Mucosa of descending colon (tissue), 3 donors: Measurements from ENCODE around the gene TAF3. TPM values are rescaled to one million over a fixed set of nuclear protein-coding genes. Genes with fewer than 3 reads are reported as not detected.

Experiments
- ATAC-seq: fragments of 200-7000 bp; cut with Tn5 transposase; one replicate; pipeline ENCODE4 v1.9.1; 2020; ENCODE audit warnings: mild to moderate bottlenecking, moderate library complexity
- DNase-seq, 3 donors: peaks; one replicate each; pipeline ENCODE4 v3.0.0-alpha.2; 2020
- H3K36me3 ChIP-seq: fragments of 200-600 bp; one replicate; pipeline ENCODE4 v1.8.0; 2021; ENCODE audit warnings: low read depth, mild to moderate bottlenecking
- H3K4me1 ChIP-seq: fragments of 200-600 bp; one replicate; pipeline ENCODE4 v1.8.0; 2021; ENCODE audit warnings: low read depth, mild to moderate bottlenecking
- H3K4me3 ChIP-seq: fragments of 200-600 bp; one replicate; pipeline ENCODE4 v1.8.0; 2021; ENCODE audit warnings: mild to moderate bottlenecking
- H3K9me3 ChIP-seq: fragments of 200-600 bp; one replicate; pipeline ENCODE4 v1.8.0; 2021; ENCODE audit warnings: mild to moderate bottlenecking
- CTCF ChIP-seq: fragments of 200-600 bp; IDR thresholded peaks from one replicate; pipeline ENCODE4 v1.8.0; 2022; ENCODE audit warnings: antibody characterized with exemption, mild to moderate bottlenecking
- intact Hi-C, 2 donors: fragments of 100-400 bp; cut with DNase I in 1 of 2; cut with micrococcal nuclease in 1 of 2; formaldehyde crosslinking; loops; one replicate each; pipeline versions ENCODE4 v1.11.0 to v1.11.1; 2022; cut with DNase I, micrococcal nuclease
- total RNA-seq, 3 donors: library from RNA; stranded (reverse); fragmentation: NEBNext Ultra II Directional in 2 of 3; extraction: Animal tissue kit (Norgen Biotek cat#: 25700) in 2 of 3; gene quantifications; one replicate each; pipeline versions ENCODE4 v1.2.1 to v1.2.4, GENCODE V29; 2021 to 2023
- donor health status: DM: no; HTN: no; CAD: no; lungs with moderate emphysema.
- donor health status: DM: no; HTN: no; CAD: no.
- donor health status: DM: no; HTN: yes; CAD: no.

The TAF3 gene
- total RNA-seq, 3 donors from 2014 or later, result 5.5 to 17.2 (median 6.0) TPM

GRCh38 chr10:7876541-7877127, 58.3 kb downstream of the TAF3 start:
- no peaks in the 10 kb centered on the region for H3K4me1 ChIP-seq
- no peak for DNase-seq
- H3K9me3 ChIP-seq, result no peaks in the 10 kb centered on the region
- no peak overlapping the region for H3K4me3 ChIP-seq
- intact Hi-C loops, result loop anchor here in 1 of 2 donors (10.0 kb wide), 1 partner anchor 1328 kb away; no protein-coding TSS in a partner anchor
- no peaks in the 10 kb centered on the region for H3K36me3 ChIP-seq
- TF ChIP-seq CTCF, result no peak
- ATAC-seq, result no peak

- ATAC-seq, result no peak
- intact Hi-C loops, result no loop called here
- no peak for TF ChIP-seq CTCF
- no peak overlapping the region for H3K4me3 ChIP-seq
- DNase-seq, result no peak
- no peaks in the 10 kb centered on the region for H3K9me3 ChIP-seq
- H3K4me1 ChIP-seq, result no peaks in the 10 kb centered on the region
- no peaks in the 10 kb centered on the region for H3K36me3 ChIP-seq
Observed at GRCh38 chr10:7881119-7881518, 62.8 kb downstream of the TAF3 start.

GRCh38 chr10:7886056-7886455, 67.8 kb downstream of the TAF3 start:
- Histone ChIP-seq H3K4me1 (no peaks in the 10 kb centered on the region), H3K4me3 (no peak overlapping the region), H3K36me3 (no peaks in the 10 kb centered on the region), H3K9me3 (no peaks in the 10 kb centered on the region)
- ATAC-seq, result peak; percentile 65
- intact Hi-C loops, result no loop called here
- TF ChIP-seq CTCF, result no peak
- DNase-seq, result no peak

GRCh38 chr10:7887174-7887816, 69.0 kb downstream of the TAF3 start:
- no peak for ATAC-seq
- H3K4me3 ChIP-seq, result no peak overlapping the region
- H3K4me1 ChIP-seq, result no peaks in the 10 kb centered on the region
- H3K36me3 ChIP-seq, result no peaks in the 10 kb centered on the region
- no peak for TF ChIP-seq CTCF
- intact Hi-C loops, result no loop called here
- no peaks in the 10 kb centered on the region for H3K9me3 ChIP-seq
- DNase-seq, result no peak

GRCh38 chr10:7889947-7890542, 71.7 kb downstream of the TAF3 start:
- ATAC-seq, result no peak
- intact Hi-C loops, result no loop called here
- TF ChIP-seq CTCF, result no peak
- H3K4me1 ChIP-seq, result no peaks in the 10 kb centered on the region
- no peak for DNase-seq
- no peaks in the 10 kb centered on the region for H3K9me3 ChIP-seq
- no peak overlapping the region for H3K4me3 ChIP-seq
- H3K36me3 ChIP-seq, result no peaks in the 10 kb centered on the region
